GM12864 (cell line): ENCODE data around the gene LEMD1.

Source experiments
- DNase-seq: peaks from one replicate; pipeline ENCODE4 v3.0.0-alpha.2; 2011; ENCODE audit warnings: low read depth
- H3K4me3 ChIP-seq: 2 replicates; pipeline ENCODE4 v1.5.1; 2011; ENCODE audit warnings: mild to moderate bottlenecking, low read depth, low read length, control low read depth
- CTCF ChIP-seq: IDR thresholded peaks from 2 replicates; pipeline ENCODE4 v1.5.1; 2011; ENCODE audit warnings: low read depth, mild to moderate bottlenecking, moderate library complexity, low read length, control low read depth, inconsistent platforms; ENCODE audit errors: missing control alignments

LEMD1 gene

DNA sequence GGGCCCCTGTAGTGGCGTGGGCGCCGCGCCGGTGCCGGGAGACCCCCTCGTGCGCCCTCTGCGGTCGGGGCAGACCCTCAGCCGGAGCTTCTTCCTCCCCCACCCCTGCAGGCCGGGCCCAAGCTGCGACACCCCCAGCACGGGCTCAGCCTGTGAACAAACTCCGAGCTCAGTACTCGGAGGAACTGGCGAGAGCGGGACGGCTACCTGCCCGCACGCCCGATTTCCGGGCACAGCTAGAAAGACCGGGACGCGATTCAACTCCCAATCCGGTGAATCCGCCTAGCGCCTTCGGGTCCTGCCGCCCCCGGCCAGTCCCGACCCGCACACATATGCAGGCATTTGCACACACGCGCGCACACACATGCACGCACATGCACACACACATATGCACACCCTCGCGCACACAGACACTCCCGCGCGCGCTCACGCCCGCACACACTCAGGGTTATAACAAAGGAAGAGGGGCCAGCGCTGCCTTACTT lies 34.6 kb upstream of the LEMD1 start:
- H3K4me3 ChIP-seq: no peak overlapping the region
- TF ChIP-seq CTCF: no peak
- no peak for DNase-seq

- no peak for DNase-seq
- no peak within 1 kb of the TSS for H3K4me3 ChIP-seq
Observed at GRCh38 chr1:205455581-205456382, 33.9 kb upstream of the LEMD1 start, which contains the start of gene BLACAT1. Gene BLACAT1, minus strand, starts transcription at chr1:205456045.

GRCh38 chr1:205454903-205455335 lies 33.1 kb upstream of the LEMD1 start:
- H3K4me3 ChIP-seq: no peak overlapping the region
- no peak for TF ChIP-seq CTCF
- no peak for DNase-seq

More at GRCh38 chr1:205455581-205456382, 33.9 kb upstream of the LEMD1 start, which contains the start of gene BLACAT1:
- TF ChIP-seq CTCF: no peak

GRCh38 chr1:205453466-205453865 lies 31.6 kb upstream of the LEMD1 start:
- TF ChIP-seq CTCF: no peak
- H3K4me3 ChIP-seq: no peak overlapping the region
- no peak for DNase-seq

DNA sequence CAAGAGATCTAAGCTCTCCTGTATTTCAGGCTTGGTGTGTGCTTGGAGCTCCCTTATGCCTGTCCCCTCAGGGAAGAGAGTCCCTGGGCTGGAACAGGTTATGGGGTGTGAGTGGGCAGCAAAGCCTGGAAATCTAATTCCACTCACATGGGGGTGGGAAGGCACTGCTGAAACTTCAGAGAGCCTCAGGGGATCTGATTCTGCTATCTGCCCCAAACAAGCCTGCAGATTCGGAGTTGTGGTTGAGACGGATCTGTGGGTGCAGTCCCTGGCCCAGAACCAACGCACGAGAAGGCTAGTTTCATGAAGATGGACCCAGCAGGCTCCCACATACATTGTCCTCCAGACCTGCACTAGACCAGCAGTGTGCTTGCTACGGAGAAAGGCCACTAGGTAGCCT lies 31.1 kb upstream of the LEMD1 start:
- no peak for TF ChIP-seq CTCF
- no peak for DNase-seq
- H3K4me3 ChIP-seq: no peak overlapping the region

DNA sequence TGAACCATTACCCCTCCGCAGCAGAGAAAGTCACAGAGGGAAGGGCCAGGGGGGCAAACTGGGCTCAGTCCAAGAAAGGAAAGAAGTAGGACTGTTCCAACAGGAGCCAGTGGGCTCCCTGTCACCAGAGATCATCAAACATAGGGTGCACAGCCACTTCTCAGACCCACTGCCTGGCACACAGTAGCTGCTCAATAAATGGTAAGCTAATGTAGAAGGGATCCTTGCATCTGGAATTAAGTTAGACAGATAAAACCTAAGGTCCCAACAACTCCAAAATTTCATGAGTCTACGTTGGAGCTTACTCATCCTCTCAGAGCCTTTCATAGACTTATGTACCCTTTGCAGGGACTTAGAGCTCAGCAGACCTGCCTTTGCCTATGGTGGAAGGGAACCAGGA lies 30.5 kb upstream of the LEMD1 start:
- no peak for DNase-seq
- no peak overlapping the region for H3K4me3 ChIP-seq
- TF ChIP-seq CTCF: no peak

- no peak for DNase-seq
- no peak for TF ChIP-seq CTCF
- H3K4me3 ChIP-seq: no peak overlapping the region
Observed at GRCh38 chr1:205451759-205452164, 29.9 kb upstream of the LEMD1 start.
